Neutrophil (primary cell): ENCODE results near the gene OXER1.
A peak's percentile ranks its signal among the peaks of the same experiment; 100 is the strongest.

ENCODE experiments used
- H3K27ac ChIP-seq: fragments of 200-600 bp; sonication (generic); 2 replicates; pipeline ENCODE4 v1.5.1; 2016; ENCODE audit warnings: mild to moderate bottlenecking, moderate library complexity
- H3K27me3 ChIP-seq: fragments of 200-600 bp; sonication (generic); 2 replicates; pipeline ENCODE4 v1.6.0; 2016; ENCODE audit warnings: mild to moderate bottlenecking
- H3K36me3 ChIP-seq: fragments of 200-600 bp; sonication (generic); 2 replicates; pipeline ENCODE4 v1.5.1; 2017
- H3K4me1 ChIP-seq, 2 experiments: fragments of 200-600 bp in 1 of 2; sonication (generic) in 1 of 2; 1 replicate in 1 of 2; 2 replicates in 1 of 2; pipeline versions ENCODE4 v1.5.1 to v1.6.1; 2013 to 2016; ENCODE audit warnings: low read depth in 1 of 2, low read length in 1 of 2, mild to moderate bottlenecking in 1 of 2, moderate library complexity in 1 of 2; ENCODE audit not compliant: control insufficient read depth in 1 of 2, insufficient read depth in 1 of 2
- H3K4me3 ChIP-seq, 2 experiments: fragments of 200-600 bp in 1 of 2; sonication (generic) in 1 of 2; 1 replicate in 1 of 2; 2 replicates in 1 of 2; pipeline ENCODE4 v1.5.1; 2013 to 2016; ENCODE audit warnings: low read depth in 1 of 2, low read length in 1 of 2, mild to moderate bottlenecking in 1 of 2, moderate library complexity in 1 of 2
- H3K9me3 ChIP-seq: fragments of 200-600 bp; sonication (generic); 2 replicates; pipeline ENCODE4 v1.5.1; 2016
- TF ChIP-seq, protein P1 (sequence below): fragments of 200-600 bp; sonication (generic); IDR thresholded peaks from 2 replicates; pipeline ENCODE4 v1.5.1; 2016; ENCODE audit warnings: antibody characterized with exemption

Gene OXER1

DNA sequence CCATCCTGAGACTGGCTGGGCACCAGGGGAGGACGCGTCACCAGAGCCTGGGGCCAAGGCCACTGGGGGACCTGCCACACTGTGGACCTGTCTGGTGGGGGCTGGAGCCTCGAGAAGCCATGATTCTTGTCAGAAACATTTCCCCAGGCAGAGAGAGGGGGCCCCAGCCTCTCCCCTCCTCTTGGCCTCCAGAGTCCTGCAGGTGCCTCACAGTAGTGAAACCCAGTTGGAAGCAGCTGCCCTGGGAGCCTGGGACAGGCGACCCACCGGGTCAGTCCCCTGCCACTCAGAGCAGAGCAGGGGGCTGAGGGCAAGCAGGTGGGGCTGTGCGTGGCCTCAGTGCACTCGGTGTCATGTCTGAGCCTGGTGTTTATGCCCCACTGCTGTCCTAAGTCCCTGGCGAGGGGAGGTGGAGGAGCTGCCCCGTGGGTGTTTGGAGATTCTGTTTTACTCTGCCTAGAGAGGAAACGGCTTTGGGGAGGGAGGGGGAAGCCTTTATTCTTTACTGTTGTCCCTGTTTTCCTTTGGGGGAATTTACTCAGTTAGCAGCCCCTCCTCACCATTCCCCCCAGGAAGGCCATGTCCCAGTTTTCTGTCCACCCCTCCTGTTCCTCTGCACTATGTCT lies 7.7 kb downstream of the OXER1 start:
- TF ChIP-seq, protein P1, sequence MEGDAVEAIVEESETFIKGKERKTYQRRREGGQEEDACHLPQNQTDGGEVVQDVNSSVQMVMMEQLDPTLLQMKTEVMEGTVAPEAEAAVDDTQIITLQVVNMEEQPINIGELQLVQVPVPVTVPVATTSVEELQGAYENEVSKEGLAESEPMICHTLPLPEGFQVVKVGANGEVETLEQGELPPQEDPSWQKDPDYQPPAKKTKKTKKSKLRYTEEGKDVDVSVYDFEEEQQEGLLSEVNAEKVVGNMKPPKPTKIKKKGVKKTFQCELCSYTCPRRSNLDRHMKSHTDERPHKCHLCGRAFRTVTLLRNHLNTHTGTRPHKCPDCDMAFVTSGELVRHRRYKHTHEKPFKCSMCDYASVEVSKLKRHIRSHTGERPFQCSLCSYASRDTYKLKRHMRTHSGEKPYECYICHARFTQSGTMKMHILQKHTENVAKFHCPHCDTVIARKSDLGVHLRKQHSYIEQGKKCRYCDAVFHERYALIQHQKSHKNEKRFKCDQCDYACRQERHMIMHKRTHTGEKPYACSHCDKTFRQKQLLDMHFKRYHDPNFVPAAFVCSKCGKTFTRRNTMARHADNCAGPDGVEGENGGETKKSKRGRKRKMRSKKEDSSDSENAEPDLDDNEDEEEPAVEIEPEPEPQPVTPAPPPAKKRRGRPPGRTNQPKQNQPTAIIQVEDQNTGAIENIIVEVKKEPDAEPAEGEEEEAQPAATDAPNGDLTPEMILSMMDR = no peak
- Histone ChIP-seq H3K4me1 (peaks cover 65 to 68% of the 10 kb centered on the region in 2 experiments), H3K27me3 (no peaks in the 10 kb centered on the region), H3K9me3 (no peaks in the 10 kb centered on the region), H3K27ac (peak overlapping the region; percentile 96), H3K36me3 (no peaks in the 10 kb centered on the region), H3K4me3 (no peak overlapping the region)

DNA sequence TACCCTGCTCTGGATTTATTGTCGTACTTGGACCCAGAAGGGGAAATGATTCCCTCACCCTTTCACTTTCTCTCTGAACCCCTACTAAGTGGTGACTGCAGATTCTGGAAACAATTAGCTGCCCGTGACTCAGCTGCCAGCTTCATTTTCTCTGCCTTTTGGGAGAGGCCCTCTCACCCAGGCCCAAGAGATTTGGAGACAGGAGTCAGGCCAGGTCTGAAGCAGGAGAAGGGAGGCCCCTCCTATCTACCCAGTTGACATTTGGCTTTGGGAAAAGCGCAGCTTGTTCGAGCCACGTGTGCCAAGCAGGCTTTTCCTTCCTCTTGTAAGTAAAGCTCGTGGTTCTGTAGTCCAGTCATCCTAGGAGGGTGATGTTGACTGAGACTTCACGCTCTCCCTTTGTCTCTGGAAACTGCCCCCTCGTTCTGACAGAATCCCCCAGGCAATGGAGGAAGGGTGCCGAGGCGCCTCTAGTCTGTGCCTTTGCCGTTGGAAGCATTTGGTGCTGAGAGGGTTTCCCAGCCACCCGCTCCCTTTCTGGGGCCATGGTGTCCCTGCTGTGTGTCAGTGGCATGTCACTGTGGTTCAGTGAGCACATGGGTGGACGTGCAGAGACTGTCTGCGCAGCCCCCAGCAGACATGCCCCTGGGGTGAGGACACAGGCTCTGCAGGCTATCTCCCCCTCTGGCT lies 8.6 kb downstream of the OXER1 start:
- TF ChIP-seq, protein P1 = no peak
- H3K4me3 ChIP-seq = peak overlapping the region in 1 of 2 experiments; percentile 38
- H3K4me1 ChIP-seq = peaks cover 65 to 68% of the 10 kb centered on the region in 2 experiments
- no peaks in the 10 kb centered on the region for H3K36me3 ChIP-seq
- H3K27ac ChIP-seq = peak overlapping the region; percentile 96
- no peaks in the 10 kb centered on the region for H3K27me3 ChIP-seq
- H3K9me3 ChIP-seq = no peaks in the 10 kb centered on the region

DNA sequence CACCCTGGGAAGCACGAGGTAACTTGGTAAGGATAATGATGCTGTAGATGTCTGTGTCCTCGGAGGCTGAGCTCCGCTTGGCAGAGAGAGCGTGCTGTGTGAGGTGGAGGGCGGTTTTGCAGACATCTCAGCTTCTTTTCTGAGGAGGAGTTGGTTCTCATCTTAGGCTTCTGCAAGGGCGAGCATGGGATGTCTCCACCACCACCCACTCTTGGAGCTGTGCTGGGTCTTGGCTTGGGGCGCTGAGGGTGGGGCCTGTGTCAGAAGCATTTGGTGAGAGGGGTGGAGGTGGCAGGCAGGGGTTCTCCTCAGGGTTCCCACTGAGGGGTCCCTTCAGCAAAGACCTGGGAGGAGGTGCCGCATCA lies 9.2 kb downstream of the OXER1 start:
- H3K27me3 ChIP-seq = no peaks in the 10 kb centered on the region
- no peak overlapping the region for H3K4me3 ChIP-seq
- H3K4me1 ChIP-seq = peaks cover 60 to 65% of the 10 kb centered on the region in 2 experiments
- H3K36me3 ChIP-seq = no peaks in the 10 kb centered on the region
- peak overlapping the region; percentile 96 for H3K27ac ChIP-seq
- TF ChIP-seq, protein P1 = no peak
- H3K9me3 ChIP-seq = no peaks in the 10 kb centered on the region

- Histone ChIP-seq H3K27me3 (no peaks in the 10 kb centered on the region), H3K36me3 (no peaks in the 10 kb centered on the region), H3K27ac (peak overlapping the region; percentile 96), H3K9me3 (no peaks in the 10 kb centered on the region), H3K4me1 (peaks cover 59 to 63% of the 10 kb centered on the region in 2 experiments), H3K4me3 (no peak overlapping the region)
- TF ChIP-seq, protein P1 = no peak
Measured at GRCh38 chr2:42754021-42754775, 9.7 kb downstream of the OXER1 start.

- H3K36me3 ChIP-seq = no peaks in the 10 kb centered on the region
- H3K9me3 ChIP-seq = no peaks in the 10 kb centered on the region
- H3K27me3 ChIP-seq = no peaks in the 10 kb centered on the region
- H3K4me1 ChIP-seq = peaks cover 59 to 63% of the 10 kb centered on the region in 2 experiments
- peak overlapping the region; percentile 96 for H3K27ac ChIP-seq
- TF ChIP-seq, protein P1 = no peak
- peak overlapping the region; percentile 37 to 60 for H3K4me3 ChIP-seq
Measured at GRCh38 chr2:42752816-42753813, 10.8 kb downstream of the OXER1 start.
